Adrenal gland (tissue), 5 donors: ENCODE measurements around the gene TGFBRAP1.

Experiments used
- CTCF ChIP-seq, 6 experiments: fragments of 450-650 bp in 4 of 6; fragments of 200-600 bp in 2 of 6; sonication (generic) in 1 of 6; IDR thresholded peaks; 1 replicate in 5 of 6; 2 replicates in 1 of 6; pipeline versions ENCODE4 v1.5.1 to v1.8.0; 2016 to 2021; ENCODE audit warnings: antibody characterized with exemption in 6 of 6, mild to moderate bottlenecking in 2 of 6, moderate library complexity in 1 of 6
- POLR2A ChIP-seq, 2 donors: fragments of 450-650 bp; IDR thresholded peaks; one replicate each; pipeline ENCODE4 v1.6.1; 2017; ENCODE audit warnings: antibody characterized with exemption in 2 of 2, mild to moderate bottlenecking in 2 of 2, moderate library complexity in 1 of 2
- donor health status: DM: no; HTN: no; CAD: no.

- no peak for TF ChIP-seq CTCF (IDR thresholded peaks at IDR 0.05)
- no peak for TF ChIP-seq POLR2A (IDR thresholded peaks at IDR 0.05)
Observed at GRCh38 chr2:105252271-105252670, 77.3 kb downstream of the TGFBRAP1 start.
